Motor neuron (in vitro differentiated cells): Measurements from ENCODE around the gene FAM187B. TPM values are rescaled to one million over a fixed set of nuclear protein-coding genes. Genes with fewer than 3 reads are reported as not detected.
A peak's percentile ranks its signal among the peaks of the same experiment; 100 is the strongest.

Source experiments
- ATAC-seq, 8 experiments: fragments of 200-7000 bp; cut with Tn5 transposase; replicated peaks in 6 of 8; 2 replicates each; pipeline ENCODE4 v1.8.0; 2021; ENCODE audit warnings: mild to moderate bottlenecking in 8 of 8, moderate library complexity in 8 of 8
- H3K27ac ChIP-seq, 2 donors: fragments of 250-450 bp; sonication (Bioruptor Pico); 2 replicates each; pipeline ENCODE4 v1.9.0; 2021; ENCODE audit warnings: antibody characterized with exemption in 2 of 2, mild to moderate bottlenecking in 2 of 2, moderate library complexity in 1 of 2
- H3K4me1 ChIP-seq, 2 donors: fragments of 250-450 bp; sonication (Bioruptor Pico); replicated peaks in 1 of 2; 2 replicates each; pipeline ENCODE4 v1.6.1; 2021; ENCODE audit warnings: antibody characterized with exemption in 2 of 2, mild to moderate bottlenecking in 2 of 2, moderate library complexity in 1 of 2
- H3K4me3 ChIP-seq, 5 donors: fragments of 250-450 bp; sonication (Bioruptor Pico); 2 replicates each; pipeline ENCODE4 v1.9.0; 2021; ENCODE audit warnings: antibody characterized with exemption in 5 of 5, mild to moderate bottlenecking in 5 of 5, moderate library complexity in 4 of 5
- WGBS, 10 experiments: fragments of 450-650 bp; shearing (Covaris generic); methylation state at CpG; one replicate each; pipeline ENCODE4 v1.0.0; 2022; 5-methylcytosine and 5-hydroxymethylcytosine counted together
- in situ Hi-C, 9 experiments: fragments of 400-800 bp; cut with MboI; loops; one replicate each; pipeline ENCODE4 v1.15.0; 2021; ENCODE audit warnings: low sequenced_read_pairs in 9 of 9, low pct_unique_long_range_greater_than_20kb in 2 of 9; ENCODE audit not compliant: unreplicated experiment in 9 of 9
- total RNA-seq, 8 experiments: library from RNA; unstranded; fragments of 300-600 nt; gene quantifications; 2 replicates each; pipeline versions ENCODE4 v1.2.3 to v1.2.4, GENCODE V29; 2022

Gene FAM187B
- total RNA-seq, 8 experiments from 2014 or later, result not detected

- 50 to 100% (median 81%) methylated on average over 1 to 9 of the region's 9 CpGs for WGBS, 10 experiments
- in situ Hi-C loops, result no loop called here
These were observed 34.2 kb downstream of the FAM187B start for GRCh38 chr19:35194012-35194984.

GRCh38 chr19:35184884-35185283, 43.7 kb downstream of the FAM187B start:
- no peak overlapping the region for H3K27ac ChIP-seq
- H3K4me3 ChIP-seq, result no peak overlapping the region
- 29 to 100% (median 68%) methylated on average over 1 to 2 of the region's 2 CpGs for WGBS, 10 experiments
- no peaks in the 10 kb centered on the region for H3K4me1 ChIP-seq
- in situ Hi-C loops, result no loop called here
- no peak for ATAC-seq

More at GRCh38 chr19:35194012-35194984, 34.2 kb downstream of the FAM187B start:
- ATAC-seq, result no peak
- no peak overlapping the region for H3K27ac ChIP-seq
- H3K4me1 ChIP-seq, result no peaks in the 10 kb centered on the region
- H3K4me3 ChIP-seq, result no peak overlapping the region

- Histone ChIP-seq H3K4me3 (no peak overlapping the region), H3K4me1 (no peaks in the 10 kb centered on the region), H3K27ac (no peak overlapping the region)
- in situ Hi-C loops, result no loop called here
- no peak for ATAC-seq
- 43 to 83% (median 75%) methylated on average over 1 of the region's 1 CpG; no CpG with 5 or more reads in 1 of the 10 experiments for WGBS, 10 experiments
These were observed 44.3 kb downstream of the FAM187B start for GRCh38 chr19:35184267-35184666.

GRCh38 chr19:35181387-35181786, 47.2 kb downstream of the FAM187B start:
- H3K27ac ChIP-seq, result no peak overlapping the region
- H3K4me1 ChIP-seq, result no peaks in the 10 kb centered on the region
- no peak overlapping the region for H3K4me3 ChIP-seq
- no peak for ATAC-seq
- 25 to 100% (median 69%) methylated on average over 1 of the region's 1 CpG; no CpG with 5 or more reads in 4 of the 10 experiments for WGBS, 10 experiments
- in situ Hi-C loops, result no loop called here

- in situ Hi-C loops, result no loop called here
- Histone ChIP-seq H3K27ac (no peak overlapping the region), H3K4me1 (no peaks in the 10 kb centered on the region), H3K4me3 (no peak overlapping the region)
- no peak for ATAC-seq
- WGBS, 10 experiments, result 47 to 87% (median 80%) methylated on average over 2 to 3 of the region's 3 CpGs; no CpG with 5 or more reads in 1 of the 10 experiments
These were observed 48.7 kb downstream of the FAM187B start for GRCh38 chr19:35179830-35180229.

- no peak for ATAC-seq
- 0 to 56% (median 10%) methylated on average over 1 to 2 of the region's 2 CpGs; no CpG with 5 or more reads in 4 of the 10 experiments for WGBS, 10 experiments
- Histone ChIP-seq H3K4me3 (no peak overlapping the region), H3K27ac (no peak overlapping the region), H3K4me1 (no peaks in the 10 kb centered on the region)
- in situ Hi-C loops, result no loop called here
These were observed 49.8 kb downstream of the FAM187B start for GRCh38 chr19:35178701-35179100.

- 31 to 100% (median 71%) methylated on average over 1 to 6 of the region's 7 CpGs for WGBS, 10 experiments
- H3K4me1 ChIP-seq, result no peaks in the 10 kb centered on the region
- H3K4me3 ChIP-seq, result no peak overlapping the region
- in situ Hi-C loops, result no loop called here
- peak in 2 of 8 experiments; percentile 59 to 67 for ATAC-seq
- no peak overlapping the region for H3K27ac ChIP-seq
These were observed 50.9 kb downstream of the FAM187B start for GRCh38 chr19:35177377-35178274.

- Histone ChIP-seq H3K4me3 (no peak overlapping the region), H3K4me1 (no peaks in the 10 kb centered on the region), H3K27ac (no peak overlapping the region)
- in situ Hi-C loops, result no loop called here
- 0 to 90% (median 55%) methylated on average over 1 to 3 of the region's 3 CpGs; no CpG with 5 or more reads in 2 of the 10 experiments for WGBS, 10 experiments
- ATAC-seq, result no peak
These were observed 52.4 kb downstream of the FAM187B start for GRCh38 chr19:35176181-35176570.

Other genes starting within 250 kb of the FAM187B start
- gene GRAMD1A, start 228.4 kb downstream of the FAM187B start, total RNA-seq, result 10 to 100 TPM in 7 of 8 experiments, 1 to 10 TPM in 1; 2.7 to 93.1 (median 44.5) TPM
- 1 to 10 TPM in 6 of 8 experiments, under 1 TPM in 2; 0.65 to 7.0 (median 2.1) TPM for gene SCN1B, start 198.3 kb downstream of the FAM187B start, total RNA-seq
- gene HPN, start 187.0 kb downstream of the FAM187B start, total RNA-seq, result under 1 TPM in 7 of 8 experiments, not detected in 1; 0.09 to 0.95 (median 0.45) TPM
- 1 to 10 TPM in 4 of 8 experiments, under 1 TPM in 1, not detected in 3; 0.25 to 2.0 (median 1.1) TPM for gene FXYD3, start 112.9 kb downstream of the FAM187B start, total RNA-seq
- gene LGI4, start 93.7 kb downstream of the FAM187B start, total RNA-seq, result 1 to 10 TPM in 7 of 8 experiments, under 1 TPM in 1; 0.49 to 3.5 (median 1.7) TPM
- gene FXYD1, start 89.9 kb downstream of the FAM187B start, total RNA-seq, result 10 to 100 TPM in 2 of 8 experiments, 1 to 10 TPM in 6; 1.2 to 10.7 (median 3.1) TPM
- 10 to 100 TPM in 3 of 8 experiments, 1 to 10 TPM in 3, not detected in 2; 1.1 to 27.8 (median 14.5) TPM for gene FXYD7, start 85.5 kb downstream of the FAM187B start, total RNA-seq
- gene FXYD5, start 74.0 kb downstream of the FAM187B start, total RNA-seq, result 100 to 1,000 TPM in 1 of 8 experiments, 10 to 100 TPM in 5, 1 to 10 TPM in 2; 7.1 to 201 (median 14.7) TPM
- 1 to 10 TPM; 1.1 to 8.6 (median 2.6) TPM for gene LSR, start 20.3 kb upstream of the FAM187B start, total RNA-seq
- gene USF2, start 40.2 kb upstream of the FAM187B start, total RNA-seq, result 10 to 100 TPM; 37.2 to 74.3 (median 64.5) TPM
- gene HAMP, start 53.8 kb upstream of the FAM187B start, total RNA-seq, result under 1 TPM in 6 of 8 experiments, not detected in 2; 0.15 to 0.62 (median 0.24) TPM
- gene MAG, start 63.4 kb upstream of the FAM187B start, total RNA-seq, result under 1 TPM in 3 of 8 experiments, not detected in 5; 0.42 to 0.73 (median 0.62) TPM
- gene CD22, start 100.4 kb upstream of the FAM187B start, total RNA-seq, result 1 to 10 TPM in 3 of 8 experiments, under 1 TPM in 3, not detected in 2; 0.27 to 1.8 (median 0.93) TPM
- gene FFAR1, start 119.2 kb upstream of the FAM187B start, total RNA-seq, result under 1 TPM in 4 of 8 experiments, not detected in 4; 0.08 to 0.43 (median 0.10) TPM
- under 1 TPM in 2 of 8 experiments, not detected in 6; 0.31 to 0.52 TPM for gene FFAR3, start 129.7 kb upstream of the FAM187B start, total RNA-seq
- under 1 TPM in 3 of 8 experiments, not detected in 5; 0.08 to 0.33 (median 0.15) TPM for gene GPR42, start 142.3 kb upstream of the FAM187B start, total RNA-seq
- gene FFAR2, start 219.5 kb upstream of the FAM187B start, total RNA-seq, result under 1 TPM in 4 of 8 experiments, not detected in 4; 0.13 to 0.52 (median 0.14) TPM